Measurements from ENCODE around the gene KRT5. TPM values are rescaled to one million over a fixed set of nuclear protein-coding genes. Genes with fewer than 3 reads are reported as not detected.
A peak's percentile ranks its signal among the peaks of the same experiment; 100 is the strongest.
"Not testable (repeated sequence)": the region's sequence is repeated elsewhere in the genome, so short reads cannot be mapped to it uniquely, and the experiment has no call there.

The KRT5 gene
- total RNA-seq, 1 experiment from 2014 or later: not detected

- DNase-seq (ENCODE audit: low spot score): no peak
These were observed 24.8 kb downstream of the KRT5 start for GRCh38 chr12:52495389-52495788.

- peak; percentile 20 for DNase-seq (ENCODE audit: low spot score)
These were observed 25.7 kb downstream of the KRT5 start for GRCh38 chr12:52494518-52494917.

- no peak for DNase-seq (ENCODE audit: low spot score)
These were observed 26.1 kb downstream of the KRT5 start for GRCh38 chr12:52494100-52494499.

- no peak for DNase-seq (ENCODE audit: low spot score)
These were observed 27.0 kb downstream of the KRT5 start, which contains the start of gene KRT6A for GRCh38 chr12:52493172-52493571. KRT6A (minus strand) TSS chr12:52493257; CDS start chr12:52493188, 69 bp downstream.

- not testable (repeated sequence) for DNase-seq (ENCODE audit: low spot score)
These were observed 27.8 kb downstream of the KRT5 start for GRCh38 chr12:52492405-52492804.

- DNase-seq (ENCODE audit: low spot score): not testable (repeated sequence)
These were observed 28.7 kb downstream of the KRT5 start for GRCh38 chr12:52491495-52491894.

- no peak for DNase-seq (ENCODE audit: low spot score)
These were observed 31.5 kb downstream of the KRT5 start for GRCh38 chr12:52488736-52489135.

GRCh38 chr12:52487744-52488443 lies 32.3 kb downstream of the KRT5 start:
- DNase-seq (ENCODE audit: low spot score): not testable (repeated sequence)

GRCh38 chr12:52487211-52487610 lies 33.0 kb downstream of the KRT5 start:
- DNase-seq (ENCODE audit: low spot score): no peak

GRCh38 chr12:52486166-52487105 lies 33.8 kb downstream of the KRT5 start:
- DNase-seq (ENCODE audit: low spot score): no peak

GRCh38 chr12:52480073-52480472 lies 40.1 kb downstream of the KRT5 start:
- DNase-seq (ENCODE audit: low spot score): no peak

- DNase-seq (ENCODE audit: low spot score): no peak
These were observed 42.5 kb downstream of the KRT5 start for GRCh38 chr12:52477651-52478050.

- no peak for DNase-seq (ENCODE audit: low spot score)
These were observed 46.0 kb downstream of the KRT5 start for GRCh38 chr12:52474212-52474611.

GRCh38 chr12:52473768-52474167 lies 46.4 kb downstream of the KRT5 start, which contains the start of gene KRT6C:
KRT6C (minus strand) TSS chr12:52473805; CDS start chr12:52473737, 68 bp downstream.
- DNase-seq (ENCODE audit: low spot score): no peak

- no peak for DNase-seq (ENCODE audit: low spot score)
These were observed 50.3 kb downstream of the KRT5 start for GRCh38 chr12:52469853-52470252.

GRCh38 chr12:52464897-52465296 lies 55.3 kb downstream of the KRT5 start:
- DNase-seq (ENCODE audit: low spot score): no peak

Other genes with a start within 250 kb of the KRT5 start
- 0.31 and 0.93 TPM in 2 replicates for gene KRT86, start 245.7 kb downstream of the KRT5 start, total RNA-seq (2014; rRNA removed; shearing (Covaris generic))
- 5.7 and 10.8 TPM in 2 replicates for gene KRT81, start 228.9 kb downstream of the KRT5 start, total RNA-seq (2014; rRNA removed; shearing (Covaris generic))
- not detected in 2 replicates for gene KRT83, start 199.0 kb downstream of the KRT5 start, total RNA-seq (2014; rRNA removed; shearing (Covaris generic))
- not detected in 2 replicates for gene KRT85, start 152.9 kb downstream of the KRT5 start, total RNA-seq (2014; rRNA removed; shearing (Covaris generic))
- not detected in 2 replicates for gene KRT84, start 134.7 kb downstream of the KRT5 start, total RNA-seq (2014; rRNA removed; shearing (Covaris generic))
- gene KRT82, start 114.1 kb downstream of the KRT5 start, total RNA-seq (2014; rRNA removed; shearing (Covaris generic)): not detected in 2 replicates
- 0.12 TPM in 1 of 2 replicates, not detected in the other for gene KRT75, start 86.0 kb downstream of the KRT5 start, total RNA-seq (2014; rRNA removed; shearing (Covaris generic))
- not detected in 2 replicates for gene KRT6B, start 68.2 kb downstream of the KRT5 start, total RNA-seq (2014; rRNA removed; shearing (Covaris generic))
- gene KRT6C, start 46.6 kb downstream of the KRT5 start, total RNA-seq (2014; rRNA removed; shearing (Covaris generic)): not detected in 2 replicates
- gene KRT6A, start 27.1 kb downstream of the KRT5 start, total RNA-seq (2014; rRNA removed; shearing (Covaris generic)): not detected in 2 replicates
- gene KRT71, start 32.8 kb upstream of the KRT5 start, total RNA-seq (2014; rRNA removed; shearing (Covaris generic)): not detected in 2 replicates
- not detected in 2 replicates for gene KRT74, start 53.4 kb upstream of the KRT5 start, total RNA-seq (2014; rRNA removed; shearing (Covaris generic))
- gene KRT72, start 81.1 kb upstream of the KRT5 start, total RNA-seq (2014; rRNA removed; shearing (Covaris generic)): not detected in 2 replicates
- not detected in 2 replicates for gene KRT73, start 98.2 kb upstream of the KRT5 start, total RNA-seq (2014; rRNA removed; shearing (Covaris generic))
- 0.21 and 0.53 TPM in 2 replicates for gene KRT2, start 131.8 kb upstream of the KRT5 start, total RNA-seq (2014; rRNA removed; shearing (Covaris generic))
- gene KRT1, start 160.0 kb upstream of the KRT5 start, total RNA-seq (2014; rRNA removed; shearing (Covaris generic)): not detected in 2 replicates
- gene KRT77, start 183.1 kb upstream of the KRT5 start, total RNA-seq (2014; rRNA removed; shearing (Covaris generic)): not detected in 2 replicates